A673 (cell line): ENCODE measurements around the gene ITIH2. TPM values are rescaled to one million over a fixed set of nuclear protein-coding genes. Genes with fewer than 3 reads are reported as not detected.
"Not testable (repeated sequence)": the region's sequence is repeated elsewhere in the genome, so short reads cannot be mapped to it uniquely, and the experiment has no call there.

ENCODE experiments used
- BruUV-seq: library from RNA; stranded (reverse); fragments of 400-500 nt; replicated peaks from 2 replicates; lab custom pipeline; 2021; lab: Mats Ljungman, UMichigan
- CTCF ChIA-PET: fragments of 300-600 bp; sonication (Branson Sonifier 250); formaldehyde crosslinking; loops from one replicate; lab custom pipeline; 2022; ENCODE audit warnings: antibody characterized with exemption; lab: Charles Lee
- POLR2A ChIA-PET: fragments of 300-600 bp; sonication (Branson Sonifier 250); formaldehyde crosslinking; loops from one replicate; lab custom pipeline; 2022; ENCODE audit warnings: antibody characterized with exemption; ENCODE audit not compliant: low non-redundant PET; lab: Charles Lee
- DNase-seq: peaks from one replicate; pipeline ENCODE4 v3.0.0-alpha.2; 2015; ENCODE audit warnings: low spot score
- H3K27ac ChIP-seq: fragments of 200-600 bp; sonication (generic); 2 replicates; pipeline ENCODE4 v1.5.1; 2016; ENCODE audit warnings: mixed run types, low read depth, mild to moderate bottlenecking, mixed read lengths, antibody characterized with exemption, low read length; ENCODE audit not compliant: poor library complexity, severe bottlenecking
- H3K27me3 ChIP-seq: fragments of 200-600 bp; sonication (generic); replicated peaks from 2 replicates; pipeline ENCODE4 v1.6.1; 2017; ENCODE audit warnings: mixed run types, low read depth, mild to moderate bottlenecking, mixed read lengths, antibody characterized with exemption, low read length; ENCODE audit not compliant: insufficient read depth, poor library complexity
- H3K36me3 ChIP-seq: fragments of 200-600 bp; sonication (generic); 2 replicates; pipeline ENCODE4 v1.6.1; 2016; ENCODE audit warnings: mixed run types, mild to moderate bottlenecking, mixed read lengths, antibody characterized with exemption, low read length; ENCODE audit not compliant: insufficient read depth, poor library complexity, severe bottlenecking
- H3K4me1 ChIP-seq: fragments of 200-600 bp; sonication (generic); 2 replicates; pipeline ENCODE4 v1.6.1; 2017; ENCODE audit warnings: mixed run types, mild to moderate bottlenecking, mixed read lengths, antibody characterized with exemption, low read length; ENCODE audit not compliant: insufficient read depth, poor library complexity, severe bottlenecking
- H3K4me3 ChIP-seq: fragments of 200-600 bp; sonication (generic); 2 replicates; pipeline ENCODE4 v1.5.1; 2016; ENCODE audit warnings: low read depth, mixed run types, mild to moderate bottlenecking, mixed read lengths, low read length; ENCODE audit not compliant: poor library complexity, severe bottlenecking
- H3K9me3 ChIP-seq: fragments of 200-600 bp; sonication (generic); 2 replicates; pipeline ENCODE4 v1.6.1; 2016; ENCODE audit warnings: mixed run types, low read depth, mild to moderate bottlenecking, mixed read lengths, antibody characterized with exemption, low read length; ENCODE audit not compliant: poor library complexity, severe bottlenecking
- CTCF ChIP-seq: fragments of 300-800, 200-600 bp; sonication (generic); conservative IDR thresholded peaks from 2 replicates; pipeline ENCODE4 v1.5.1; 2017; ENCODE audit warnings: low read depth, mild to moderate bottlenecking, antibody characterized with exemption, low read length, moderate library complexity, mixed read lengths
- EZH2 ChIP-seq: fragments of 200-600 bp; sonication (generic); IDR thresholded peaks from 2 replicates; pipeline ENCODE4 v1.6.1; 2017; ENCODE audit warnings: borderline replicate concordance, low read depth, mild to moderate bottlenecking, mixed read lengths, antibody characterized with exemption, low read length; ENCODE audit not compliant: poor library complexity, severe bottlenecking
- intact Hi-C: fragments of 100-400 bp; cut with micrococcal nuclease; formaldehyde crosslinking; loops from one replicate; pipeline ENCODE4 v1.10.0; 2022; ENCODE audit not compliant: unreplicated experiment
- total RNA-seq: library from RNA; stranded (reverse); gene quantifications from 2 replicates; pipeline ENCODE4 v1.2.3, GENCODE V29; 2021

ITIH2 gene
- total RNA-seq, 1 experiment from 2014 or later = not detected

- DNase-seq = no peak
- H3K4me3 ChIP-seq = no peak overlapping the region
- no peaks in the 10 kb centered on the region for H3K36me3 ChIP-seq
- POLR2A ChIA-PET = no interaction called here
- CTCF ChIA-PET = no interaction called here
- no peaks in the 10 kb centered on the region for H3K9me3 ChIP-seq
- H3K27ac ChIP-seq = no peak overlapping the region
- H3K4me1 ChIP-seq = no peaks in the 10 kb centered on the region
- no TSS peak for BruUV-seq
- H3K27me3 ChIP-seq = no peaks in the 10 kb centered on the region
- intact Hi-C loops = no loop called here
- no peak for TF ChIP-seq CTCF
- no peak for TF ChIP-seq EZH2
Measured at GRCh38 chr10:7734821-7735220, 31.7 kb downstream of the ITIH2 start.

- POLR2A ChIA-PET = no interaction called here
- Histone ChIP-seq H3K27me3 (no peaks in the 10 kb centered on the region), H3K4me3 (no peak overlapping the region), H3K27ac (no peak overlapping the region), H3K9me3 (no peaks in the 10 kb centered on the region), H3K36me3 (no peaks in the 10 kb centered on the region), H3K4me1 (no peaks in the 10 kb centered on the region)
- intact Hi-C loops = no loop called here
- TF ChIP-seq CTCF (no peak), EZH2 (no peak)
- BruUV-seq = no TSS peak
- DNase-seq = no peak
- CTCF ChIA-PET = no interaction called here
Measured at GRCh38 chr10:7738536-7739407, 35.7 kb downstream of the ITIH2 start.

GRCh38 chr10:7744307-7744706 is 41.2 kb downstream of the ITIH2 start:
- POLR2A ChIA-PET = no interaction called here
- DNase-seq = no peak
- H3K4me1 ChIP-seq = no peaks in the 10 kb centered on the region
- no TSS peak for BruUV-seq
- no peaks in the 10 kb centered on the region for H3K9me3 ChIP-seq
- H3K4me3 ChIP-seq = no peak overlapping the region
- no peaks in the 10 kb centered on the region for H3K36me3 ChIP-seq
- no peaks in the 10 kb centered on the region for H3K27me3 ChIP-seq
- no peak overlapping the region for H3K27ac ChIP-seq
- CTCF ChIA-PET = no interaction called here
- intact Hi-C loops = no loop called here
- no peak for TF ChIP-seq CTCF
- no peak for TF ChIP-seq EZH2

GRCh38 chr10:7748637-7749036 is 45.5 kb downstream of the ITIH2 start:
- H3K27me3 ChIP-seq, intact Hi-C loops, H3K27ac ChIP-seq, BruUV-seq, H3K4me1 ChIP-seq, H3K9me3 ChIP-seq, DNase-seq, POLR2A ChIA-PET, CTCF ChIA-PET, H3K4me3 ChIP-seq: not testable (repeated sequence)
- H3K36me3 ChIP-seq = peaks cover 16% of the 10 kb centered on the region
